HCT116 (cell line): ENCODE measurements around the gene CYSRT1. TPM values are rescaled to one million over a fixed set of nuclear protein-coding genes. Genes with fewer than 3 reads are reported as not detected.

Source experiments
- ATAC-seq: fragments of 200-7000 bp; cut with Tn5 transposase; 2 replicates; pipeline ENCODE4 v1.9.1; 2020; ENCODE audit warnings: mild to moderate bottlenecking, moderate library complexity
- BruUV-seq: library from RNA; stranded (reverse); fragments of 400-500 nt; replicated peaks from 2 replicates; lab custom pipeline; 2021; lab: Mats Ljungman, UMichigan
- CTCF ChIA-PET: fragments of 300-600 bp; sonication (Branson Sonifier 250); formaldehyde crosslinking; loops from one replicate; lab custom pipeline; 2021; ENCODE audit warnings: antibody characterized with exemption; lab: Charles Lee
- POLR2A ChIA-PET: fragments of 300-600, 350-600 bp; sonication (Branson Sonifier 250); formaldehyde crosslinking; loops from one replicate; lab custom pipeline; 2021; ENCODE audit warnings: antibody characterized with exemption; lab: Charles Lee
- RAD21 ChIA-PET, 2 experiments: fragments of 300-600 bp; sonication (Branson Sonifier 250); formaldehyde crosslinking; loops; one replicate each; lab custom pipeline; 2023; ENCODE audit warnings: low total read pairs in 2 of 2; ENCODE audit not compliant: uncharacterized antibody in 2 of 2, unreplicated experiment in 2 of 2, low non-redundant PET in 1 of 2; lab: Charles Lee
- DNase-seq: peaks from one replicate; pipeline ENCODE4 v3.0.0-alpha.2; 2010; ENCODE audit warnings: low read depth, low spot score
- H2AFZ ChIP-seq: fragments of 200-600 bp; shearing (Covaris generic), sonication (generic); 2 replicates; pipeline ENCODE4 v1.6.1; 2017; ENCODE audit warnings: low read depth, mixed run types, mixed read lengths, antibody characterized with exemption, low read length; ENCODE audit not compliant: poor library complexity, severe bottlenecking
- H3K27ac ChIP-seq: 2 replicates; pipeline ENCODE4 v1.5.1; 2012; ENCODE audit warnings: low read depth, low read length
- H3K27me3 ChIP-seq: fragments of 200-600 bp; sonication (generic); 2 replicates; pipeline ENCODE4 v1.6.1; 2016; ENCODE audit warnings: mixed run types, low read length, mixed read lengths; ENCODE audit not compliant: insufficient read depth
- H3K36me3 ChIP-seq, 2 experiments: fragments of 200-500 bp in 1 of 2; fragments of 200-600 bp in 1 of 2; sonication (Bioruptor generic) in 1 of 2; sonication (generic) in 1 of 2; 2 replicates each; pipeline versions ENCODE4 v1.5.1 to v1.6.1; 2014 to 2016; ENCODE audit warnings: low read length in 2 of 2, inconsistent platforms in 1 of 2, mixed read lengths in 1 of 2, mixed run types in 1 of 2; ENCODE audit not compliant: insufficient read depth in 2 of 2, control insufficient read depth in 1 of 2
- H3K4me1 ChIP-seq, 2 experiments: fragments of 200-600 bp in 1 of 2; sonication (generic) in 1 of 2; 2 replicates each; pipeline versions ENCODE4 v1.5.1 to v1.6.1; 2012 to 2017; ENCODE audit warnings: low read length in 2 of 2, inconsistent platforms in 1 of 2, mild to moderate bottlenecking in 1 of 2, mixed read lengths in 1 of 2, mixed run types in 1 of 2, moderate library complexity in 1 of 2; ENCODE audit not compliant: insufficient read depth in 2 of 2, control insufficient read depth in 1 of 2
- H3K4me2 ChIP-seq: fragments of 200-600 bp; sonication (generic); 2 replicates; pipeline ENCODE4 v1.6.1; 2017; ENCODE audit warnings: mixed run types, low read length, mixed read lengths
- H3K4me3 ChIP-seq, 2 experiments: fragments of 200-600 bp in 1 of 2; sonication (generic) in 1 of 2; replicated peaks in 1 of 2; 2 replicates each; pipeline ENCODE4 v1.5.1; 2011 to 2016; ENCODE audit warnings: low read length in 2 of 2, control low read depth in 1 of 2, low read depth in 1 of 2, mild to moderate bottlenecking in 1 of 2, mixed read lengths in 1 of 2, mixed run types in 1 of 2
- H3K79me2 ChIP-seq: fragments of 200-600 bp; sonication (generic); 2 replicates; pipeline ENCODE4 v1.6.1; 2017; ENCODE audit warnings: mild to moderate bottlenecking, mixed run types, low read length, moderate library complexity, mixed read lengths; ENCODE audit not compliant: insufficient read depth
- H3K9ac ChIP-seq: fragments of 200-600 bp; sonication (generic); 2 replicates; pipeline ENCODE4 v1.6.1; 2016; ENCODE audit warnings: low read length, mixed read lengths
- H3K9me2 ChIP-seq: fragments of 200-600 bp; sonication (generic), shearing (Covaris generic); 2 replicates; pipeline ENCODE4 v1.6.1; 2017; ENCODE audit warnings: mixed run types, mild to moderate bottlenecking, moderate library complexity; ENCODE audit not compliant: insufficient read depth
- H3K9me3 ChIP-seq, 2 experiments: fragments of 200-500 bp in 1 of 2; fragments of 200-600 bp in 1 of 2; sonication (Bioruptor generic) in 1 of 2; sonication (generic) in 1 of 2; 2 replicates each; pipeline ENCODE4 v1.6.1; 2014 to 2017; ENCODE audit warnings: low read length in 2 of 2, mixed read lengths in 2 of 2, inconsistent platforms in 1 of 2, low read depth in 1 of 2, mild to moderate bottlenecking in 1 of 2, mixed run types in 1 of 2, moderate library complexity in 1 of 2; ENCODE audit not compliant: control insufficient read depth in 1 of 2, insufficient read depth in 1 of 2
- H4K20me1 ChIP-seq: fragments of 200-600 bp; sonication (generic), shearing (Covaris generic); 2 replicates; pipeline ENCODE4 v1.6.1; 2017; ENCODE audit warnings: mixed run types, mild to moderate bottlenecking, moderate library complexity; ENCODE audit not compliant: insufficient read depth
- CEBPB ChIP-seq: IDR thresholded peaks from 2 replicates; pipeline ENCODE4 v1.6.1; 2012; ENCODE audit warnings: low read depth
- ELF1 ChIP-seq: IDR thresholded peaks from 2 replicates; pipeline ENCODE4 v1.6.1; 2012; ENCODE audit warnings: low read depth, borderline replicate concordance
- EZH2 ChIP-seq: fragments of 200-600 bp; sonication (generic); IDR thresholded peaks from 2 replicates; pipeline ENCODE4 v1.6.1; 2017; ENCODE audit warnings: antibody characterized with exemption, mixed run types
- SIN3A ChIP-seq: IDR thresholded peaks from 2 replicates; pipeline ENCODE4 v1.6.1; 2012; ENCODE audit warnings: low read depth
- ZBTB33 ChIP-seq: IDR thresholded peaks from 2 replicates; pipeline ENCODE4 v1.6.1; 2011; ENCODE audit warnings: mild to moderate bottlenecking, low read length, moderate library complexity; ENCODE audit not compliant: insufficient replicate concordance; ENCODE audit errors: extremely low read depth
- ZFX ChIP-seq: fragments of 450-650 bp; IDR thresholded peaks from 2 replicates; pipeline ENCODE4 v1.6.1; 2017
- intact Hi-C: fragments of 100-400 bp; cut with micrococcal nuclease; formaldehyde crosslinking; loops from 2 replicates; pipeline ENCODE4 v1.10.0; 2022
- total RNA-seq: library from RNA; stranded (reverse); gene quantifications from one replicate; pipeline ENCODE4 v1.2.1, GENCODE V29; 2021; ENCODE audit not compliant: unreplicated experiment

Gene CYSRT1
- total RNA-seq, 1 experiment from 2014 or later: 4.3 TPM

DNA sequence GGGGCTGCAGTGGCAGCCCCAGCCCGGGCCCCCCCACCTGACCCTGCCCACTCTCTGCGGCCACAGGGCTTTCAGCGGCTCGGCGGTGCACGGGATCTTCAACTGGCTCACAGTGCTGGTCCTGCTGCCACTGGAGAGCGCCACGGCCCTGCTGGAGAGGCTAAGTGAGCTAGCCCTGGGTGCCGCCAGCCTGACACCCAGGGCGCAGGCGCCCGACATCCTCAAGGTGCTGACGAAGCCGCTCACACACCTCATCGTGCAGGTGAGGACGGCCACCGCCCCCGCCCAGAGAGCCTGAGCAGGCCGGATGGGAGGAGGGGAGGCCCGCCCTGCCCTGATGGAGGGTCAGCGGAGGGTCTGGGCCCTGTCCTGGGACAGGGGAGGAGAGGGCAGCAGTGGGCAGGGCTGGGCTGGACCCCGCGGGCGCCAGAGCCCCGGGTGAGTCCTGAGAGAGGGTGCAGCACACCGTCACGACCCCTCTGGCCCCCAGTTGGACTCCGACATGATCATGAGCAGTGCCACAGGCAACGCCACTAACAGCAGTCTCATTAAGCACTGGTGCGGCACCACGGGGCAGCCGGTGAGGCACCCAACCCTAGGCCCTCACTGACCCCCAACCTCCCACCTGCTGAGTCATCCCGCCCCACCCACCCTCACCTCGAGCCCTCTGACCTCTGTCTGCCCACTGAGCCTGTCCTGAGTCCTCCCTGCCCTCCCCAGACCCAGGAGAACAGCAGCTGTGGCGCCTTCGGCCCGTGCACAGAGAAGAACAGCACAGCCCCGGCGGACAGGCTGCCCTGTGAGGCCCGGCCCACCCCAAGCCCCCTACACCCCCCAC lies 8.4 kb downstream of the CYSRT1 start:
- Histone ChIP-seq H2AFZ (no peak overlapping the region), H3K9me2 (no peaks in the 10 kb centered on the region), H3K9me3 (no peaks in the 10 kb centered on the region), H3K27me3 (no peaks in the 10 kb centered on the region), H3K4me1 (peaks cover 23 to 38% of the 10 kb centered on the region in 2 experiments), H3K4me2 (no peak overlapping the region), H3K79me2 (no peaks in the 10 kb centered on the region; the same call in 1 of the 2 replicates), H3K4me3 (no peak overlapping the region), H3K36me3 (no peaks in the 10 kb centered on the region), H3K9ac (no peak overlapping the region), H4K20me1 (no peaks in the 10 kb centered on the region), H3K27ac (no peak overlapping the region)
- intact Hi-C loops: no loop called here
- ChIA-PET RAD21 (no interaction called here), POLR2A (no interaction called here), CTCF (no interaction called here)
- TF ChIP-seq EZH2 (no peak), SIN3A (no peak), CEBPB (no peak)
- no peak for DNase-seq
- BruUV-seq: no TSS peak
- ATAC-seq: no peak

GRCh38 chr9:137234055-137234697 lies 9.2 kb downstream of the CYSRT1 start:
- Histone ChIP-seq H3K27me3 (no peaks in the 10 kb centered on the region), H3K36me3 (no peaks in the 10 kb centered on the region), H3K4me2 (no peak overlapping the region), H3K9me2 (no peaks in the 10 kb centered on the region), H3K4me3 (no peak overlapping the region), H3K9ac (no peak overlapping the region), H4K20me1 (no peaks in the 10 kb centered on the region), H3K9me3 (no peaks in the 10 kb centered on the region), H2AFZ (no peak overlapping the region), H3K4me1 (peaks cover 23 to 41% of the 10 kb centered on the region in 2 experiments), H3K27ac (no peak overlapping the region), H3K79me2 (peaks cover 8% of the 10 kb centered on the region; the same call in 1 of the 2 replicates)
- POLR2A ChIA-PET: no interaction called here
- no TSS peak for BruUV-seq
- RAD21 ChIA-PET: no interaction called here
- TF ChIP-seq ZBTB33 (no peak), ELF1 (no peak), ZFX (no peak)
- CTCF ChIA-PET: no interaction called here
- ATAC-seq (no peak), DNase-seq (no peak)
- intact Hi-C loops: no loop called here
